GM20000 (cell line): ENCODE measurements around the gene PTPN14.

Experiments used
- DNase-seq: peaks from one replicate; pipeline ENCODE4 v3.0.0; 2012; ENCODE audit warnings: low spot score
- TF ChIP-seq, protein P1 (sequence below): IDR thresholded peaks from 2 replicates; pipeline ENCODE4 v1.5.1; 2012; ENCODE audit warnings: mild to moderate bottlenecking, control low read depth; ENCODE audit errors: extremely low read depth, missing control alignments

The PTPN14 gene

GRCh38 chr1:214574598-214575411 lies 23.4 kb upstream of the PTPN14 start:
- TF ChIP-seq, protein P1, sequence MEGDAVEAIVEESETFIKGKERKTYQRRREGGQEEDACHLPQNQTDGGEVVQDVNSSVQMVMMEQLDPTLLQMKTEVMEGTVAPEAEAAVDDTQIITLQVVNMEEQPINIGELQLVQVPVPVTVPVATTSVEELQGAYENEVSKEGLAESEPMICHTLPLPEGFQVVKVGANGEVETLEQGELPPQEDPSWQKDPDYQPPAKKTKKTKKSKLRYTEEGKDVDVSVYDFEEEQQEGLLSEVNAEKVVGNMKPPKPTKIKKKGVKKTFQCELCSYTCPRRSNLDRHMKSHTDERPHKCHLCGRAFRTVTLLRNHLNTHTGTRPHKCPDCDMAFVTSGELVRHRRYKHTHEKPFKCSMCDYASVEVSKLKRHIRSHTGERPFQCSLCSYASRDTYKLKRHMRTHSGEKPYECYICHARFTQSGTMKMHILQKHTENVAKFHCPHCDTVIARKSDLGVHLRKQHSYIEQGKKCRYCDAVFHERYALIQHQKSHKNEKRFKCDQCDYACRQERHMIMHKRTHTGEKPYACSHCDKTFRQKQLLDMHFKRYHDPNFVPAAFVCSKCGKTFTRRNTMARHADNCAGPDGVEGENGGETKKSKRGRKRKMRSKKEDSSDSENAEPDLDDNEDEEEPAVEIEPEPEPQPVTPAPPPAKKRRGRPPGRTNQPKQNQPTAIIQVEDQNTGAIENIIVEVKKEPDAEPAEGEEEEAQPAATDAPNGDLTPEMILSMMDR = no peak
- DNase-seq = no peak

DNA sequence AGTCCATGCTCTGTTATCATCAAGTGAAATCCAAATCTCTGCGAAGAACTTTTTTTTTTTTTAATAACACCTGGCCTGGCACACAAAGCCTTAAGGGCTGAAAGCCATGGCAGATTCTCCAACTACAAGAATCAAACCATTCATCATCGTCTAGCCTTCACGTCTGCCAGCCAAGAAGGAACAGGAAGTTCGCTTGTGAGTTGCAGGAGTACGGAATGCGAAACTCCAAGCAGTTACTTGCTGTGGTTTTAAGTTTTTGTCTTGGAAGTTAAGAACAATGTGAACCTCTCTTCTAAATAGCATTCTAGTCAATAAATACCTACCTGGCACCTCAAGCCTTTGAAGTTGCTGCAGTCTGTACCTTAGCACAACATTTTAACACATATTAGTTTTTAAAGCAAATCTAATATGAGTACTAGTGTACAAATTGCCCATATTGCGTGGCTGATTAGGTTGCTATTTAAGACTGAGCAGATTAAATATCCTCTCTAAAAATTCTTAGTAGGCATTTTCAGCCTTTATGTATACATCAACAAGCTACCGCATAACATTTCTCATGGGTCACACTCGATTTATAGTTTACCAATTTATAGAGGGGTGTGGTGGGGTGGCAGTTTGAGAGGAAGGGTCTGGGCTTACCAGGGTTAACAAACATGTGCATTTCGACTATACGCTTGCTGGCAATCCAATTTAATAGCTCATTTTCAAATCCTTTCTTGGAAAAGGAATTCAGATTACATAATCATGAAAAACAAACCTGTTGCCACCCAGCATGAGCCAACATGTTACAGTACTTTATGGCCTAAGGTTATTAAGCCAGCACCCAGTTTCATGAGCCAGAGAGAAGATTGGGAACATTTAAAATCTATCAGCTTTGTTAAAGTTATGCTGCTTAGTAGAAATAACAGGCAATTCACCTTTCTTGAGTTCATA lies 22.2 kb upstream of the PTPN14 start:
- TF ChIP-seq, protein P1 = no peak
- DNase-seq = no peak

- TF ChIP-seq, protein P1 = no peak
These were observed 19.9 kb upstream of the PTPN14 start for GRCh38 chr1:214571281-214571680.

GRCh38 chr1:214570442-214570841 lies 19.0 kb upstream of the PTPN14 start:
- TF ChIP-seq, protein P1 = no peak

More at GRCh38 chr1:214571281-214571680, 19.9 kb upstream of the PTPN14 start:
- DNase-seq = no peak

DNA sequence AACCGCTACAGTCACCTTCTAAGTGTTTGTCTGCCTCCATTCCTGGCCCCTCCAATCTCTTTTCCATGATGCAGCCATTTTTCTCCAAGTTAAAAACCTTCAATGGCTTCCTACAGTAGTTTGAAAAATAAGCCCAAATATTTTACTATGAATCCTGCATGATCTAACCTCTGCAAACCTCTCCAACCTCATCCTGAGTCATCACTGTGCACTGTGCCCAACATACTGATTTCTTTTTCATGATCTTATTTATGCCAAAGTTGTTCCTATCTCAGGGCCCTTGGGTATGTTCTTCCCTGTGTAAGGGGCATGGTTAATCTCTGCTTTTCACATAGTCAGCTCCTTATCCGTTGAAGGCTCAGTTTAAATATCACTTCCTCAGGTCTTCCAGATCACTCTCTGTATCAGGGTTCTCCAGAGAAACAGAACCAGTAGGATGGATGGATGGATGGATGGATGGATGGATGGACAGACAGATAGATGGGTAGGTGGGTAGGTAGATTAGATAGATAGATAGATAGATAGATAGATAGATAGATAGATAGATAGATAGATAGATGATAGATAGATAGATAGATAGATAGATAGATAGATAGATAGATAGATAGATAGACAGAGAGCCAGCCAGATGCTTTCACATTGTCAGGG lies 18.1 kb upstream of the PTPN14 start:
- TF ChIP-seq, protein P1 = no peak
- no peak for DNase-seq

More at GRCh38 chr1:214570442-214570841, 19.0 kb upstream of the PTPN14 start:
- no peak for DNase-seq

- TF ChIP-seq, protein P1 = no peak
These were observed 16.9 kb upstream of the PTPN14 start for GRCh38 chr1:214568328-214568727.

More at GRCh38 chr1:214568328-214568727, 16.9 kb upstream of the PTPN14 start:
- no peak for DNase-seq
